Stimulated activated CD4-positive, alpha-beta T cell treated with anti-CD3 and anti-CD28 coated beads, Interleukin-12 subunit alpha, Interleukin-12 subunit beta, amount 100 ng/mL, for 48 hours (primary cell): ENCODE data around the gene IL36RN.
A peak's percentile ranks its signal among the peaks of the same experiment; 100 is the strongest.
"Not testable (repeated sequence)": the region's sequence is repeated elsewhere in the genome, so short reads cannot be mapped to it uniquely, and the experiment has no call there.

Experiments used
- DNase-seq, 3 donors: peaks; one replicate each; pipeline ENCODE4 v3.0.0-alpha.2; 2020; ENCODE audit warnings: low read depth in 2 of 3, low spot score in 1 of 3

IL36RN gene

DNA sequence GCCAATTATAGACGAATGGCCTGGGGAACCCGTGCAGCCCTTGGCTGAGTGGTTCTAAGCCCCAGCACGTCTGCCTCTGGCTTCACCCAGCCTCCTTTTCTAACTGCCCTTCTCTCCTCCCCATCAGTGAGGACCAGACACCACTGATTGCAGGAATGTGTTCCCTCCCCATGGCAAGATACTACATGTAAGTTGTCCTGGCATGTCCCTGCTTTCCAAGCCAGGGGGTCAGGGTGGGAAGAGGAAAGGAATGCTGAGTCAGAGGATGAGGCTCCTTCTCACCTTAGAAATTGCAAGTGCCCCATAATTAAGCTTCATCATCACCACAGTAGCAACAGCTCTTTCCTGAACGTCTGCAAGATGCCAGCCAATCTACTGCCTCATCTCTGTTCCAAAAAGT, 13.6 kb downstream of the IL36RN start:
- DNase-seq, result no peak

DNA sequence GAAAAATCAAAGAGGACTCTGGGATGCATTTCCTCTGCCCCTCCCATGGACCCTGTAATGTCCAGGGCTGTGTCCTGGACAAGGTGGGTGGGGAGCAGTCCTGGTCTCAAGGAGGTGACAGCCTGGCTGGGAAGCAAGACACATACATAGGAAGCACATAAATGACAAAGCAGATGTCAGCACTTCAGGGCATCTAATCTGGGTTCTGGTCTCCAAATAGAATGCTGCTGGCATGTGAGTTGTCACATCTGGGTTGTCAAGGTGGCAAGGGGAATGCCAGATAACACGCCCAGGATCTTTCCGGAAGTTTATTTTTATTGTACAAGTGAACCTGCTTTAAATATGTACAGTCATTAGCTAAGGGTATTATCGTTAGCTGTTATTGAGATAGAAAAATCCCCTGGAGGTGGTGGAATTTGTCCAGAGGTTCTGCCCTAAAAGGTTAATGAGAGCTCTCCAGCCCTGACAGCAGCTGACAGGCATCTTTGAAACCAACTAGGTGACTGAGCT, 14.4 kb downstream of the IL36RN start:
- DNase-seq, result no peak

DNA sequence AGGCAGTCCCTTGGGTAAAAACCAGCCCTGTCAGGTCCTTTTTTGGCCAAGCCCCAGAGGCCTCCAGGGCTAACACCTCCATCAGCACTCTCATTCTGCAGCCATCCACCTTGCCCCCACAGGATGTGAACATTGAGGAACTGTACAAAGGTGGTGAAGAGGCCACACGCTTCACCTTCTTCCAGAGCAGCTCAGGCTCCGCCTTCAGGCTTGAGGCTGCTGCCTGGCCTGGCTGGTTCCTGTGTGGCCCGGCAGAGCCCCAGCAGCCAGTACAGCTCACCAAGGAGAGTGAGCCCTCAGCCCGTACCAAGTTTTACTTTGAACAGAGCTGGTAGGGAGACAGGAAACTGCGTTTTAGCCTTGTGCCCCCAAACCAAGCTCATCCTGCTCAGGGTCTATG, 16.0 kb downstream of the IL36RN start:
- DNase-seq, result no peak

DNA sequence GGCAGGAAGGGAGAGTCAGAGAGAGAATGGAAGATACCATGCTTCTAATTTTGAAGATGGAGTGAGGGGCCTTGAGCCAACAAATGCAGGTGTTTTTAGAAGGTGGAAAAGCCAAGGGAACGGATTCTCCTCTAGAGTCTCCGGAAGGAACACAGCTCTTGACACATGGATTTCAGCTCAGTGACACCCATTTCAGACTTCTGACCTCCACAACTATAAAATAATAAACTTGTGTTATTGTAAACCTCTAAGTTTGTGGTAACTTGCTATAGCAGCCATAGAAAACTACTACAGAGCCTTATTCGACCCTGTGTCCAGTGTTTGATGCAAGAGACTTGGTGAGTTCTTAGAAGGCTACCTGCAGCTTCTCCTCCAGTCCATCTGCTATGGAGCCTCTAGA, 16.6 kb downstream of the IL36RN start:
- DNase-seq, result no peak

DNA sequence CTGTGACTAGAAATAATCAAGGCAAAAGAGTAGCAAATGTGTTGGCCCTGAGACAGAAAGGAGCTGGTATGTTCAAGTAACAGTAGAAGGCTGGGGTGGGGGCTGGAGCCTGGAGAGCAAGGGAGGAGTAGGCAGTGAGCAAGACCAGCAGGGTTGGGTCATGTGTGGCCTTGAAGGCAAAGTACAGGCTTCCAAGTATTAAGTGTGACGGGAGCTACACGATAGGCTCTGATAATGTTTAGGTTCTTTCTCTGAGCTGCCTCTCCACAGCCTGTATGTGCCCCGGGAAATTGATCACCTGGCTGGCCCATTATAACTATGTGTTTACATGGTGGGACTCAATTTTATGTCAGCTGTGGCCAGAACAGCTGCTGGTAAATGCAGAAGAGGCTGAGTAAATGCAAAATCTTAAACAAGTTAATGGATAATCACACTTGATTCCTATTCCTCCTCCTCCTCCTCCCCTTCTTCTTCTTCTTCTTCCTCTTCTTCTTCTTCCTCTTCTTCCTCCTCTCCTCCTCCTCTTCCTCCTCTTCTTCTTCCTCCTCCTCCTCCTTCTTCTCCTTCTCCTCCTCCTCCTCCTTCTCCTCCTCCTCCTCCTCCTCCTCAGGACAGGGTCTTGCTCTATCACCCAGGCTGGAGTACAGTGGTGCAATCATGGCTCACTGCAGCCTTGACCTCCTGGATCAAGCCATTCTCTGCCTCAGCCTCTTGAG, 18.1 kb downstream of the IL36RN start:
- DNase-seq, result no peak

DNA sequence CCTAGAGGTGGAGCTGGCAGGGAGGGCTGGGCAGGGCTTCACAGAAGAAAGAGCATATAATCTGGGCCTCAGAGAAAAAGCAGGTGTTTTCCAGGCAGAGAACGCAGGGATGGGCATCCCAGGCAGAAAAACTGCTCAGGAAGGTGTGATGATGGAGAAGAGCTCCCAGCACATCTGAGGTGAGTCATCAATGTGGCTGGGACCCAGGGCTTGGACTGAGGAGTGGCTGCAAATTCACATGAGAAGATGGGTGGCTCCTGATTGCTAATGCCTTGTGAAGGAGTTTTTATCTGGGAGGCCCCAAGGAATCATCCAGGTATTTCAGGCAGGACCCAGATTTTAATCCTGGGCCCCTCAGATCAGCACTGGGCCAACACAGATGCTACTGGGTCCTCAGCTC, 18.9 kb downstream of the IL36RN start:
- DNase-seq, result no peak

DNA sequence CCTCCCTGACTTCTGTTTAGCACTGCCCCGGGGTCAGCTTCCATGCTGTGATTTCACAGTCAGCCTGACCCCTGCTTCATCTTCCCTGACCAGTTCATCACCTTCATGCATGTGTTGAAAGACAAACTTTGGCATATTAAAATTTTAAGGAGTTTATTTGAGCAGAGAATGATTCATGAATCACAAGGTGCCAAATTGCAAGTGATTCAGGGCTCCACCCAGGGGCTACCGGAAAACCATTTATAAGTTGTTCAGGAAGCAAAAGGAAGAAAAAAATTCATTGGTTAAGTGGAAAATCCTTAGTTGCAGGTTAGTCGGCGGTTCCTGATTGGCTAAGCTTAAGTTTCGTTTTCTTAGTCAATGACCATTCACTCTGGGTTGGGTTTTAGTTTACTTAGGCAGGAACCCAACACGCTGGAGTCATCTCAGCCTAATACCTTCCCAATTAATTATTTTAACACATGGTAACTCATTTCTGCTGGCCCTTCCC, 19.4 kb downstream of the IL36RN start:
- no peak for DNase-seq

DNA sequence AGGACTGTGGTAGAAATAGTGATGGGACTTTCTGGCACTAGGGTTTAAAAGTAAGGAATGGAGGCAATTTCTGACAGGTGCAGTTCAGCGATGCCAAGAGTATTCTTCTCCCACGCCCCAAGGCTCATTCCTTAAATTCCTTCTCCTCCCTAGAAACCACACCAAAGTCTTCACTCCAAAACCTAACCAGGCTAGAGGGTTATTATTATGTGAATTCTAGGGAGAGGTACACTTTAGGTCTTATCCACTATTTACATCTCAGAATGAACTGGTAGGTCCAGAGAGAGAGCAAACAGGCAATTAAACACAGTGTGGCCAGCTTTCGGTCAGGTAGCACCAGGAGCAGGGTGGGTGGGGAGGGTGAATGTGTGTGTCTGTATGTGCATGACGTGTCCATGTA, 20.1 kb downstream of the IL36RN start:
- DNase-seq, result no peak

DNA sequence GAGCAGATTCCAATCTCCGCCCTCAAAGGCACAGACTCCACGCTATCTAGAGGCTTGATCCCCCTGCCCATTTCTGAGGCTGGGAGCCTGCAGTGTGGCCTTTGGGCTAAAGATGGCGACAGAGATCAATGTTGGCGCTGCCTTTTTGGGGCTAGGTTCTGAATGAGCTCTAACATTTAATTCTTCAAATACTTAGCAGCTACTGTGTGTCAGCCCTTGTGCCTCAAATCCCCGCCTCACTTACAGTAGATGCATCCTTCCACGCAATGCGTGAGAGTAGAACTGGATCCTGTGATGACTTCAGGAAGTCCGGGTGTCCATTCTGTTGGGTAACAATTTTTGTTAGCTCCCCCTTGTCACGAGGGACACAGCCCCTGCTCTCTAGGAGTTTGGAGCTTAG, 21.1 kb downstream of the IL36RN start:
- DNase-seq, result peak; percentile 24 to 70 (median 41)

DNA sequence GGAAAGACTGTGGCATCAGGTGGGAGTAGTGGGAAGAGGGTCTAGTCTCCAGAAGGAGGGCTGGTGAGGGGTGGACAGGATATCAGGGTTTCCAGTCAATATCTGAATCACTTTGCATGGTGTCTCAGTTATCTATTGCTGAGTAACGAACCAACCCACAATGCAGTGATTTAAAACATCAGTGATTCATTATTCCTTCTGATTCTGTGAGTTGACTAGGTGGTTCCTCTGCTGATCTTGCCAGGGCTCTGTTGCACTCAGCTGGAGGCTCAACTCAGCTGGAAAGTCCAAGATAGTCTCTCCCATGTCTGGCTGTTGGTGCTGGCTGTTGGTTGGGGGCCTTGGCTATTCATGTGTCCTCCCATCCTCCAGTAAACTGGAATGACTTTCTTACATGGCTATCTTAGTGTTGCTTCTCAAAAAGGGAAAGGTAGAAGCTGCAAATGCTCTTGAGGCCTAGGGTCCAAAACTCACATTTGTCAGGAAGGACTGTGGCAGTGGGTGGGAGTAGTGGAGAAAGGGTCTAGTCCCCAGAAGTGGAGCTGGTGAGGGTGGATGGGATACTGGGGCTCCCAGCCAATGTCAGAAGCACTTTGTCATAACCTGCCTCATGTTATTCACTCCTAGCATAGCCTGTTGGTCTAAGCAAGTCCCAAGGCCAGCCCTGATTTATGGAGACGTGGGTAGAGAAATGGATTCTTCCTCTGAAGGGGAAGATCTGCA, 22.7 kb downstream of the IL36RN start:
- no peak for DNase-seq

DNA sequence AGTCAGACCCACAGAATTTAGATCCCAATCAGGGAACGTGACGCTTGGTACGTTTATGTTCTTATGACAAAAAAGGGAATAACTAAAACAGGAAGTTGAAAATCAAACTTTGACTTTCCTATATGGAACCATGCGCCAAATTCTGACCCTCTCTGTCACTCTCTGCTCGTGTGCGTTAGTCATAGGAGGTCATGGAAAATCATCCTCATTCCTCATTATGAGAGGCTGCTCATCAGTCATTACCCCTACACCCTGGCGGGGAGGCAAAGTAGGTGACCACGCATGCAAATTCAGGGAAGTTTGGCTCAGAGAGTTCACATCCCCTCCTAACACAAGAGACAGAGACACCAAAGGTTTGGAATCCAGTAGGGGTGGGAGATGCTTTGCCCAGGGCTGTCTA, 24.3 kb downstream of the IL36RN start:
- no peak for DNase-seq

DNA sequence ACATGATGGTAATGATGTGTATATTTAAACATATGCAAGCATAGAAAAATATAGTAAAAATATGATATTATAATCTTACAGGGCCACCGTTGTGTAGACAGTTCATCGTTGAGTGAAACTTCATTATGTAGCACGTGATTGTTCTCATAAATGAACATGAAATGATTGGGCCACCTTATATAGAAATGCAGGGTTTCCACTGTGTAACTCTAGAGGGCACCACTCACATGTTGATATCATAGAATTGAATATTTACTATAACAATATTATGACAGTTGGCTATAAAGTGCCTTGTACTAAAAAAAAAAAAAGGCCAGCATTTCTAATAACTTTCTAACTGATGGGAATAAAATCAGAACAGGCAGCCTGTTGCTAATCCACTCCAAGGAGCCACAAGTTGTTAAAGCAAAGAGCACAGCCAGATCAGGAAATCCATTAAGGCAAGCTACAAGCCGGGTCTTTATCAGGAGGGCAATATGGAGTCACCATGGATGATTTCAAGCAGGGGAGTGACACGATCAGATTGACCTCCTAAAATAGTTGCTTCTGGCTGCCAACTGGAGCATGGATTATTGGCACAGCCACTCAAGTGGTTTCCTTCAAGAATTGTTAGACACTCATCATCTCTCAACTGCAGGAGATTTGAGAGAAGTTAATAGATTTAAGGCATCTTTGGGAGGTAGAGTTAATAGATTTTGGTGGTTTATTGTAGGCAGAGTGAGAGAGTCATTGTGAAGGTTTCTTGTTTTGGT, 25.4 kb downstream of the IL36RN start:
- no peak for DNase-seq

DNA sequence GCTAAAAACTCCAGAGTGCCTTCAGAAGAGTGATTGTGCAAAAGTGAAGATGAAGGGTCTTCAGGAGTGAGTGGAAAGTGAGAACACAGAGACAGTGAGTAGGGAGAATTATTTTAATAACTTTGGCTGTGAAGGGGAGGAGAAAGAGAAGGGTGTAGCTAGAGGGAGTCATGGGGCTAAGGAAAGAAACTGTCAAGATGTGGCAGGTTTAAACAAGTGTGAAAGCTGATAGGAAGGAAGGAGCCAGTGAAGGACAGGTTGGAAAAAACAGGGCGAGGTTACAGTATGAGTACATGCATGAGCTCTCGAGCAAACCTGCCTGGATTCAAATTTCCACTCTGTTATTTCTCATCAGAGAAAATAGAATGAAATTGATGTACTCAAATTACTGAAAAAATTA, 26.5 kb downstream of the IL36RN start:
- DNase-seq, result no peak

DNA sequence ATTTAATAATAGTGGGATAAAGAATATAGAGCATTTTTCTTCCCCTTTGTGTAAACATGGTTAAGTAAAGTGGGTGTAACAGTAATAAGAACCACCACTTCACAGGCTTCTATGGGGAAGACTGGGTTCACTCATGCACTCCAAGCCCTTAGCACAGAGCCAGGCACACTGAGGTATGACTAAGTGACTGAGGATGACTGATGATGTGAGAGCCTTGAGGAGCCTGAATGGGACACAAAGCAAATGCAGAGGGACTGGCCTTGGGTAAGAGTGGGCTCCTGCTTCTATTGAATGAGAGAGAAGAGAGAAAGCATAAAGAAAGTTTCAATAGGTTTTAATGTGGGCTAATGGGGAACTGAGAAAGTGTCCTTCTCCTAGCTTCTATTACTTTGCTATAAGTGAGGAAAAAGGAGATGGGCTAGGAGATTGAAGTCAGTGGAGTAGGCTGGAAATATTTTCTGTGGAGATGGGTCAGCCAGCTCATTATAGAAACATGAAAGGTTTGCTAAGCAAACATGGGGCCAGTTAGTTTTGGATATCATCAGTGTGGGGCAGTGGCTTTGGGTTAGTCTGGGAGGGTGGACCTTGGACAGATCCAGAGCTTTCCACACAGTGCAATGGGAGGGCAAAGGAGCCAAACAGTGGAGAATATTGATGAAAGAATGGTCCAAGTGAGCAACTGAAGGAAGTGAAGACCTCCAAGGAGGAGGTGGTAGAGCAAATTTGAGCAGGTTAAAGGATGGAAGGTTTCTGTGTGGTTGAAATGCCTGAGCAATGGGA, 29.4 kb downstream of the IL36RN start:
- no peak for DNase-seq

DNA sequence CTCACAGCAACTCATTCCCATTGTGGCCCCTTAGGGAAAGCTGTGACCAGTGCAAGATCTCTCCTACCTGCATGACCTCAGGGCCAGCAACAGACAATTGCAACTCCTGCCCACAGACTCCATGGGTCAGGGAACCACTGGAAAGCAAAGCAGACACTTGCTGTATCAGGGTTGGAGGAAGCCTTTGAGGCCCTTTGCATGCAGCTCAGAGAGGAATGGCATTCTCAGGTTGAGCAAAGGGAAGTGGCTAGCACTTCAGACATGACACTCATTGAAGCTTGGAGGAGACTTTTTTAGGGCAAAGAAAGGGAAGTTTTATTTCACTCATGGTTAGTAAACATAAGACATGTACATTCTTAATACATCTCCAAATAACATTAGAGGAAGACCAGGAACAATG, 30.9 kb downstream of the IL36RN start:
- DNase-seq, result no peak

DNA sequence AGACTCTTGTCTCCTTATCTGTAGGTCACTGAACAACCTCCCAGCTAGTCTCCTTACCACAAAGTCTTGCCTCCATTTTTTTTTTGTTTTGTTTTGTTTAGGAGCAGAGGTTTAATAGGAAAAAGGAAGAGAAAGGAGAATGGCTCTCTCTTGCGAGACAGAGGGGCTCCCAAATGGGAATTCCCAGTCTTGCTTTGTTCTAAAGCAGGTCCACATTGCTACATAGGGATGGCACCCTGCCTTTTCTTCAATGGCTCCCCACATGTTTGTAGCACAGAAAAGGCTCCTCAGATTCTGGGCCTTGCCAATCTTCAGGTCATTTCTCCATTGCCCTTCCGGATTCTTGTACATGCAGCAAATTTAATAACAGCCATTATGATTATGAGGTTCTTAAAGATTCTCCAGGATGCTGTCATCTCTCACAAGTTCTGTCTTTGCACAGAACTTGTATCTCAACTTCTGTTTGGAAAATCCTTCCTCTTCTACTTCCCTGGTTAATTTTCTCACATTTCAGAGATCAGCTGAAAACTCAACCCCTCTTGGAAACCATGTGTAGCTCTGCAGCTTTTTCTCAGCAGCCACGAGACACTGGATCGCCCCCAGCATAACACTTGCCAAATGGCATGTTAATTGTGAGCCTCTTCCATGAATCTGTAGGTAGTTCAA, 32.4 kb downstream of the IL36RN start:
- no peak for DNase-seq

DNA sequence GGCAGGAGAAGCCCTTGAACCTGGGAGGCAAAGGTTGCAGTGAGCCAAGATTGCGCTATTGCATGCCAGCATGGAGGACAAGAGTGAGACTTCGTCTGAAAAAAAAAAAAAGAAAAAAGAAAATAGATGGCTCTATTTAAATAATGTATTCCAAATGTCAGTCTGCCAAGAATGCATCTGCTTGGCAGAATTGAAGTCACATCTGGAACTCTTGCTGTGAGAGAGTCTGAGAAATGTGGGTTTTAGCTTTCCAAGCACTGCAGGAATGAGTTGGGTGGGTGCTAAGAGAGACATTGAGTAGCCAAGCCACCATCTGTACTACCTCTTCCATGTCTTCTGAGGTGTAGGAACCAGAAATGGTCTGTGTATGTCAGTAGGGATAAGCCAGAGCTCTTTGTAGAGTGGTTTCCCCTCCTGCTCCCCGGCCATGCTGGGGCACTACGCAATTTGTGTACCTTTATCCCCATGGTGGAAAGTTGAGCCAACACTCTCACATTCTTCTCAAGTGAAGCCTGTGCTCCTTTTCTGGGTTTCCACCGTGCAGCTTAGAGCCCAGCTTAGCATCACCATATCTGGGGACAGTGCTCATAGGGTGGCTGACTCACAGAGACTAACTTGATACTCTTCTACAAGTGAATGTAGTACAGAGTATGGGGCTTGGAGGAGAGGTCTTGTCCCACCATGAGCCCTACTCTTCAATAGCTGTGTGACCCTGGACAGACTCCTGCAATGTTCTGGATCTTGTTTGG, 34.0 kb downstream of the IL36RN start:
- DNase-seq, result no peak

DNA sequence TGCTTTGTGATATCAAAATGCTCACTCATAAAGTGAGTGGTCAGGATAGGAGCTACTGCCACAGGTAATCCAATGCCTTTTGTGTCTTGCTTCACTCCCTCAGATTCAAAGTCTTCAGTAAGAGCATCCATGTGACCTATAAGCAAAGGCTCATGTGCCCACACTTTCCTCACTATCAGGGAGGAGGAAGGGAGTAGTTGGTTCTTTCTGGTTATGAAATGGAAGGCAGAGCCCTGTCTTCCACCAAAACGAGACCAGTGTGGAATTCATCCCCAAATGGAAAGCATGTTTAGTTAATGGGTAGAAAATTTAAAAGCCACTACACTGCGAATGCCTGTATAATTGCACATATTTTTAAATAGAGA, 34.6 kb downstream of the IL36RN start:
- DNase-seq, result no peak

DNA sequence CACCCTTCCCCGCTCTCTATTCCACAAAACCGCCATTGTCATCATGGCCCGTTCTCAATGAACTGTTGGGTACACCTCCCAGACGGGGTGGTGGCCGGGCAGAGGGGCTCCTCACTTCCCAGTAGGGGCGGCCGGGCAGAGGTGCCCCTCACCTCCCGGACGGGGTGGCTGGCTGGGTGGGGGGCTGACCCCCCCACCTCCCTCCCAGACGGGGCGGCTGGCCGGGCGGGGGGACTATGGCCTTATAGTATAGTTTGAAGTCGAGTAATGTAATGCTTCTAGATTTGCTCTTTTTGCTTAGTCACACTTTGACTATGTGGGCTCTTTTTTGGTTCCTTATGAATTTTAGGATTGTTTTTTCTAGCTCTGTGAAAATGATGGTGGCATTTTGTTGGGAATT, 37.3 kb downstream of the IL36RN start:
- DNase-seq, result not testable (repeated sequence)
